Measurements from ENCODE around the gene STARD13. TPM values are rescaled to one million over a fixed set of nuclear protein-coding genes. Genes with fewer than 3 reads are reported as not detected.

STARD13 gene
- total and polyA plus RNA-seq, 4 donors = 2.7 to 15.3 (median 5.7) TPM

GRCh38 chr13:33158816-33159215 lies 126.7 kb downstream of the STARD13 start (continued):
- TF ChIP-seq REST (IDR thresholded peaks at IDR 0.05) (no peak), TAF1 (conservative IDR thresholded peaks at IDR 0.05) (no peak), YY1 (IDR thresholded peaks at IDR 0.05) (no peak), MAX (IDR thresholded peaks at IDR 0.05) (no peak), NR2F2 (IDR thresholded peaks at IDR 0.05) (no peak), FOXA2 (IDR thresholded peaks at IDR 0.05) (no peak), HNF4A (conservative IDR thresholded peaks at IDR 0.05) (no peak), EGR1 (IDR thresholded peaks at IDR 0.05; ENCODE audit: low read depth in 2 of 2) (no peak)

GRCh38 chr13:33158271-33158670 lies 127.3 kb downstream of the STARD13 start:
- Histone ChIP-seq H3K27me3 (ENCODE audit: control insufficient read depth in 4 of 4, insufficient read depth in 4 of 4, low read length in 3 of 4) (no peaks in the 10 kb centered on the region), H3K36me3 (ENCODE audit: control insufficient read depth in 4 of 4, insufficient read depth in 3 of 4, low read depth in 1 of 4, low read length in 3 of 4) (peaks cover 0 to 8% (median 3%) of the 10 kb centered on the region in 4 donors), H3K27ac (ENCODE audit: low read depth in 1 of 2, low read length in 2 of 2) (no peak overlapping the region), H3K4me3 (ENCODE audit: low read depth in 1 of 3, low read length in 3 of 3) (no peak overlapping the region), H3K9ac (ENCODE audit: low read depth in 1 of 2, low read length in 2 of 2) (no peak overlapping the region), H3K4me1 (ENCODE audit: control insufficient read depth in 4 of 4, insufficient read depth in 4 of 4, low read length in 3 of 4) (no peaks in the 10 kb centered on the region), H3K9me3 (ENCODE audit: control insufficient read depth in 4 of 4, low read length in 3 of 4) (peaks cover 0 to 2% (median 0%) of the 10 kb centered on the region in 4 donors)
- TF ChIP-seq SP1 (IDR thresholded peaks at IDR 0.05) (no peak), RAD21 (IDR thresholded peaks at IDR 0.05) (no peak), YY1 (IDR thresholded peaks at IDR 0.05) (no peak), HNF4G (IDR thresholded peaks at IDR 0.05) (no peak), ATF3 (IDR thresholded peaks at IDR 0.05) (no peak), FOXA2 (IDR thresholded peaks at IDR 0.05) (no peak), HNF4A (conservative IDR thresholded peaks at IDR 0.05) (no peak), REST (IDR thresholded peaks at IDR 0.05) (no peak), FOXA1 (IDR thresholded peaks at IDR 0.05) (no peak), GABPA (IDR thresholded peaks at IDR 0.05 in 1 of 2, conservative IDR thresholded peaks at IDR 0.05 in 1 of 2) (no peak), MAX (IDR thresholded peaks at IDR 0.05) (no peak), TAF1 (conservative IDR thresholded peaks at IDR 0.05) (no peak), EGR1 (IDR thresholded peaks at IDR 0.05; ENCODE audit: low read depth in 2 of 2) (no peak), ZBTB33 (IDR thresholded peaks at IDR 0.05) (no peak), JUND (IDR thresholded peaks at IDR 0.05) (no peak)
- WGBS = 96% methylated on average over 3 of the region's 3 CpGs
- DNase-seq (ENCODE audit: low spot score) = no peak

Measured in liver (tissue), 9 donors.